ENCODE results near the gene COBL.
A peak's percentile ranks its signal among the peaks of the same experiment; 100 is the strongest.

The COBL gene

DNA sequence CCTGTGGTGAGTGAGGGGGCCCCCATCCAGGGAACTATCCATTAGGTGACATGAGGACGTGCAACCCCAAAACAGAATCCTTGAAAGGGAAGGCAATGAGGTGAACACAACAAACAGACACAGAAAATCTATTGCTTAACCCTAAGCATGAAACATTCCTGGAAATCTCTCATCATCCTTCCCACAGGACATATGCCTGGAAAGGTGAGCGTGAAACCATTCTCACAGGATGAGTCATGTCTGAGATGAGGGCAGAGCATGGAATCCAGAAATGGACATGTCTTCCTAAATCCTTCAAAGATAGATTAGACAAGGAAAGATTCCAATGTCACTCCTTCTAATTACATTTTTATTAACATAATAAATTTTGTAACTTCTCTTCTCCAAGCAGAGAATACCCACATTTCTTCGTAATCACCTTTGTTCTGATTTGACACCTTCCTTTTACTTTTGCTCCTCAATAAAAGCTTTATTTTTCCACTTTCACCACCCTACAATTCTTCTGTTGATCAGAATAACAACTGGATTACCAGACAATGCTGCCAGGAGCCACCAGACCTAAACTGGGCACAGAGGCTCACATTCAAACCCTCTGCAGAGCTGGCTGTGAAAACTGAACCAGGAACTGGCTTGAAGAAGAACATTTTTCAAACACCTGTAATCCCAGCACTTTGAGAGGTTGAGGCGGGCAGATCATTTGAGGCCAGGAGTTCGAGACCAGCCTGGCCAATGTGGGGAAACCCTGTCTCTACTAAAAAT lies 67.2 kb downstream of the COBL start:
- H3K79me2 ChIP-seq = peaks cover 25% of the 10 kb centered on the region
- H3K4me3 ChIP-seq (ENCODE audit: low read depth, low read length) = no peak overlapping the region
- no peaks in the 10 kb centered on the region for H3K9me3 ChIP-seq (ENCODE audit: control insufficient read depth, low read length)
- no peak for TF ChIP-seq CTCF (IDR thresholded peaks at IDR 0.05)
- peaks cover 31% of the 10 kb centered on the region for H3K4me1 ChIP-seq
- no peak overlapping the region for H3K4me2 ChIP-seq (ENCODE audit: low read length)
- H2AFZ ChIP-seq = no peak overlapping the region
- H3K36me3 ChIP-seq (ENCODE audit: control insufficient read depth, insufficient read depth, low read length) = no peaks in the 10 kb centered on the region
- no peaks in the 10 kb centered on the region for H3K27me3 ChIP-seq (ENCODE audit: control insufficient read depth, insufficient read depth, low read length)
- H3K27ac ChIP-seq = peak overlapping the region; percentile 36
- no peak overlapping the region for H3K9ac ChIP-seq

- H2AFZ ChIP-seq = no peak overlapping the region
- no peak overlapping the region for H3K4me2 ChIP-seq (ENCODE audit: low read length)
- no peaks in the 10 kb centered on the region for H3K27me3 ChIP-seq (ENCODE audit: control insufficient read depth, insufficient read depth, low read length)
- H3K9ac ChIP-seq = no peak overlapping the region
- H3K9me3 ChIP-seq (ENCODE audit: control insufficient read depth, low read length) = no peaks in the 10 kb centered on the region
- peaks cover 39% of the 10 kb centered on the region for H3K4me1 ChIP-seq
- H3K27ac ChIP-seq = no peak overlapping the region
- no peaks in the 10 kb centered on the region for H3K36me3 ChIP-seq (ENCODE audit: control insufficient read depth, insufficient read depth, low read length)
- no peak overlapping the region for H3K4me3 ChIP-seq (ENCODE audit: low read depth, low read length)
- peaks cover 46% of the 10 kb centered on the region for H3K79me2 ChIP-seq
- TF ChIP-seq CTCF (IDR thresholded peaks at IDR 0.05) = no peak
Measured at GRCh38 chr7:51246258-51247245, 70.1 kb downstream of the COBL start.

- H3K79me2 ChIP-seq = peaks cover 60% of the 10 kb centered on the region
Measured at GRCh38 chr7:51244885-51245284, 71.7 kb downstream of the COBL start.

GRCh38 chr7:51244053-51244452 lies 72.6 kb downstream of the COBL start:
- no peaks in the 10 kb centered on the region for H3K27me3 ChIP-seq (ENCODE audit: control insufficient read depth, insufficient read depth, low read length)
- H3K27ac ChIP-seq = no peak overlapping the region
- H3K36me3 ChIP-seq (ENCODE audit: control insufficient read depth, insufficient read depth, low read length) = no peaks in the 10 kb centered on the region
- TF ChIP-seq CTCF (IDR thresholded peaks at IDR 0.05) = no peak
- H3K79me2 ChIP-seq = peaks cover 63% of the 10 kb centered on the region
- H3K4me3 ChIP-seq (ENCODE audit: low read depth, low read length) = no peak overlapping the region
- peaks cover 35% of the 10 kb centered on the region for H3K4me1 ChIP-seq
- no peak overlapping the region for H2AFZ ChIP-seq
- H3K4me2 ChIP-seq (ENCODE audit: low read length) = no peak overlapping the region
- no peak overlapping the region for H3K9ac ChIP-seq
- H3K9me3 ChIP-seq (ENCODE audit: control insufficient read depth, low read length) = no peaks in the 10 kb centered on the region

More at GRCh38 chr7:51244885-51245284, 71.7 kb downstream of the COBL start:
- no peak overlapping the region for H3K9ac ChIP-seq
- no peak for TF ChIP-seq CTCF (IDR thresholded peaks at IDR 0.05)
- no peaks in the 10 kb centered on the region for H3K27me3 ChIP-seq (ENCODE audit: control insufficient read depth, insufficient read depth, low read length)
- no peak overlapping the region for H3K27ac ChIP-seq
- no peaks in the 10 kb centered on the region for H3K36me3 ChIP-seq (ENCODE audit: control insufficient read depth, insufficient read depth, low read length)
- no peak overlapping the region for H3K4me3 ChIP-seq (ENCODE audit: low read depth, low read length)
- no peak overlapping the region for H3K4me2 ChIP-seq (ENCODE audit: low read length)
- H3K4me1 ChIP-seq = peaks cover 32% of the 10 kb centered on the region
- H3K9me3 ChIP-seq (ENCODE audit: control insufficient read depth, low read length) = no peaks in the 10 kb centered on the region
- no peak overlapping the region for H2AFZ ChIP-seq
